ENCODE data around the gene ZKSCAN7.
"Not testable (repeated sequence)": the region's sequence is repeated elsewhere in the genome, so short reads cannot be mapped to it uniquely, and the experiment has no call there.

Gene ZKSCAN7

GRCh38 chr3:44535364-44535763 is 19.6 kb upstream of the ZKSCAN7 start:
- TF ChIP-seq, protein P1, sequence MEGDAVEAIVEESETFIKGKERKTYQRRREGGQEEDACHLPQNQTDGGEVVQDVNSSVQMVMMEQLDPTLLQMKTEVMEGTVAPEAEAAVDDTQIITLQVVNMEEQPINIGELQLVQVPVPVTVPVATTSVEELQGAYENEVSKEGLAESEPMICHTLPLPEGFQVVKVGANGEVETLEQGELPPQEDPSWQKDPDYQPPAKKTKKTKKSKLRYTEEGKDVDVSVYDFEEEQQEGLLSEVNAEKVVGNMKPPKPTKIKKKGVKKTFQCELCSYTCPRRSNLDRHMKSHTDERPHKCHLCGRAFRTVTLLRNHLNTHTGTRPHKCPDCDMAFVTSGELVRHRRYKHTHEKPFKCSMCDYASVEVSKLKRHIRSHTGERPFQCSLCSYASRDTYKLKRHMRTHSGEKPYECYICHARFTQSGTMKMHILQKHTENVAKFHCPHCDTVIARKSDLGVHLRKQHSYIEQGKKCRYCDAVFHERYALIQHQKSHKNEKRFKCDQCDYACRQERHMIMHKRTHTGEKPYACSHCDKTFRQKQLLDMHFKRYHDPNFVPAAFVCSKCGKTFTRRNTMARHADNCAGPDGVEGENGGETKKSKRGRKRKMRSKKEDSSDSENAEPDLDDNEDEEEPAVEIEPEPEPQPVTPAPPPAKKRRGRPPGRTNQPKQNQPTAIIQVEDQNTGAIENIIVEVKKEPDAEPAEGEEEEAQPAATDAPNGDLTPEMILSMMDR (IDR thresholded peaks at IDR 0.05; ENCODE audit: low read depth, low read length), result no peak
- no peak for DNase-seq (ENCODE audit: extremely low read depth, low read depth)

DNA sequence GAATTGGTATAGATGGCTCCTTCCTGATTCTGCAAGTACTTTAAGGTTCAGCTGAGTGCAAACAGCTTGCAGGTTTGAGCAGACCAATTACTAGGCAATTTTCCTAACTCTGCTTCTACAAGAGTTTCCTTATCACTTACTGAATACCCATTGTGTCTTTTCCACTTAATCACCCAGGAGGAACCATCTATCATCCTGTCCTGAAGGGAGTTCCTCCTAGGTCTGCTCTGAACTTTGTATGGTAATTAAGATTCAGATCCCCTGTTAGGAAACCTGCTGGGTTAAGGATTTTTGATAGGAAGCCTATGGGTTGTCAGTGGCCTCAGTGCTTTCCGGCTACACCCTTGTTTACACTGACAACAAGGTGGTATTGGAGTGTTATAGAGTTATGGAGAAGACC is 10.2 kb upstream of the ZKSCAN7 start:
- not testable (repeated sequence) for DNase-seq (ENCODE audit: extremely low read depth, low read depth)

- TF ChIP-seq, protein P1 (IDR thresholded peaks at IDR 0.05; ENCODE audit: low read depth, low read length), result no peak
- DNase-seq (ENCODE audit: extremely low read depth, low read depth), result no peak
These were observed 730 bp downstream of the ZKSCAN7 start for GRCh38 chr3:44555723-44556122.

- TF ChIP-seq, protein P1 (IDR thresholded peaks at IDR 0.05; ENCODE audit: low read depth, low read length), result no peak
- DNase-seq (ENCODE audit: extremely low read depth, low read depth), result no peak
These were observed 2.1 kb downstream of the ZKSCAN7 start for GRCh38 chr3:44557074-44557473.

DNA sequence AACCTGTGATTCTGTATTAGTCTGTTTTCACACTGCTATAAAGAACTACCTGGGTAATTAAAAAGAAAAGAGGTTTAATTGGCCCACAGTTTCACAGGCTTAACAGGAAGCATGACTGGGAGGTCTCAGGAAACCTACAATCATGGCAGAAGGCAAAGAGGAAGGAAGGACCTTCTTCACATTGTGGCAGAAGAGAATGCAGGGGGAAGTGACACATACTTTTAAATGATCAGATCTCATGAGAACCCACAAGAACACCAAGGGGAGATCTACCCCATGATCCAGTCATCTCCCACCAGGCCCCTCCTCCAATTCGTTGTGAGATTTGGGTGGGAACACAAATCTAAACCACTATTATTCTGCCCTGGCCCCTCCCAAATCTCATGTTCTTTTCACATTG is 6.1 kb downstream of the ZKSCAN7 start:
- DNase-seq (ENCODE audit: extremely low read depth, low read depth), result no peak
- TF ChIP-seq, protein P1 (IDR thresholded peaks at IDR 0.05; ENCODE audit: low read depth, low read length), result no peak

- no peak for DNase-seq (ENCODE audit: extremely low read depth, low read depth)
- TF ChIP-seq, protein P1 (IDR thresholded peaks at IDR 0.05; ENCODE audit: low read depth, low read length), result no peak
These were observed 7.2 kb downstream of the ZKSCAN7 start for GRCh38 chr3:44562147-44562546.

GRCh38 chr3:44568561-44568960 is 13.6 kb downstream of the ZKSCAN7 start:
- TF ChIP-seq, protein P1 (IDR thresholded peaks at IDR 0.05; ENCODE audit: low read depth, low read length), result no peak
- no peak for DNase-seq (ENCODE audit: extremely low read depth, low read depth)

GRCh38 chr3:44571024-44571423 is 16.0 kb downstream of the ZKSCAN7 start:
- TF ChIP-seq, protein P1 (IDR thresholded peaks at IDR 0.05; ENCODE audit: low read depth, low read length), result no peak
- DNase-seq (ENCODE audit: extremely low read depth, low read depth), result no peak

Measured in AG09319 (cell line).